ENCODE results near the gene ITCH. TPM values are rescaled to one million over a fixed set of nuclear protein-coding genes. Genes with fewer than 3 reads are reported as not detected.
"Not testable (repeated sequence)": the region's sequence is repeated elsewhere in the genome, so short reads cannot be mapped to it uniquely, and the experiment has no call there.

The ITCH gene
- polyA plus RNA-seq, 10 donors: 23.5 to 32.3 (median 27.7) TPM

GRCh38 chr20:34414525-34414924, 51.5 kb downstream of the ITCH start:
- DNase-seq: not testable (repeated sequence)

GRCh38 chr20:34415079-34415478, 52.0 kb downstream of the ITCH start:
- DNase-seq: peak in 1 of 3 donors; percentile 14

DNA sequence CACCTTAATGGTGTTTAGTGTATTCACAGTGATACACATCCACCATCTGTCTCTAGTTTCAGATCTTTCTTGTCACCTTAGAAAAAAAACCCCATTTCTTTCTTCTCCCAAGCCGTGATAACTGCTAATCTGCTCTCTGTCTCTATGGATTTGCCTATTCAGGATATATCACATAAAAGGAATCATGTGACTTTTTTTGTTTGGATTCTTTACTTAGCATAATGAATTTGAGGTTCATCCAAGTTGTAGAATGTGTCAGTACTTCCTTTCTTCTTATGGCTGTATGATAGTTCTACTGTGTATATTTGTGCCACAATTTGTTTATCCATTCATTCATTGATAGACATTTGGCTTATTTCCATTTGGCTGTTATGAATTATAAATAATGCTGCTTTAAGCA, 57.1 kb downstream of the ITCH start:
- no peak for DNase-seq

DNA sequence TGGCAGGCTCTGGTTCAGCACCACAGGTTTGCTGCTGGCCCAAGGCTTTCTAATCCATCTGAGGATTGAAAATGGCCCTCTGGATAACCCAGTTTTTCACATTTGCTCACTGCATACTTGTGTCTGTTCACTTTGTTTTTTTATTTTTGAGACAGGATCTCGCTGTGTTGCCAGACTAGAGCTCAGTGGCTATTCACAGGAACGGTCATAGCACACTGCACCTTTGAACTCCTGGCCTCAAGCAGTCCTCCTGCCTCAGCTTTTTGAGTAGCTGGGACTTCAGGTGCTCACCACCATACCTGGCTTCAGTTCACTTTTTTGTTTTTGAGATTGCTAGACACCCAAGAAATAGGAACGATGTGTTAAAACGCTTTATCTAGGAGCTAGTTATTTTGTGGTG, 57.9 kb downstream of the ITCH start:
- no peak for DNase-seq

GRCh38 chr20:34421766-34422466, 58.8 kb downstream of the ITCH start:
- no peak for DNase-seq

GRCh38 chr20:34425032-34425690, 62.1 kb downstream of the ITCH start:
- DNase-seq: not testable (repeated sequence)

DNA sequence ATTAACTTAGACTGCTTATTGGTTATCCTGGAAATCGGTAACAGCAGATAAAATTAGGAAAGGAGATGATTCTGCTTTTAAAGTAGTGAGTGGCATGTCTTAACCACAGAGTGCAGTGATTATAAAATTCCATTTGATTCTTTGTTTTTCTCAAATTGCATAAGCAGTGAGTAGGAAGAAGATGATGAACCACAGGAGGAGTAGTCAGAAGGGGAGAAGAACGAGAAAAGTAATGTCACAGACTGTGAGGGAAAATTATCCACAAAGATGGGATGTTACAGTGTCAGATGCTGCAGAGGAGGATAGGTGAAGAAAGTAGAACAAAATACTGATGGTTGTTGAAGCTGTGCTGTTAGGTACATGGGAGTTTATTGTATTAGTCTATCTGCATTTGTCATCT, 63.0 kb downstream of the ITCH start:
- no peak for DNase-seq

DNA sequence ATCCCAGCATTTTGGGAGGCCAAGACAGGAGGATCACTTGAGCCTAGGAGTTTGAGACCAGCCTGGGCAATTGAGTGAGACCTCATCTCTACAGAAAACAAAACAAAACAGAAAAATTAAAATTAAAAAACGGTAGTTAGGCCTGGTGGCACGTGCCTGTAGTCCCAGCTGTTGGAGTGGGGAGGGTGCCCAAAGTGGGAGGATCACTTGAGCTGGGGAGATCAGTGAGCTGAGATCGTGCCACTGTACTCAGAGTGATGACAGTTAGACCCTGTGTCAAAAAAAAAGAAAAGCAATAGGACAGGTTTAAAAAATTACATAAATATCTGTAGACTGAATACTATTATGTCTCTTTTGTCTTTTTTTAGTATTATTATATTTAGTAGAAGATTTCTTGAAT, 64.3 kb downstream of the ITCH start:
- no peak for DNase-seq

DNA sequence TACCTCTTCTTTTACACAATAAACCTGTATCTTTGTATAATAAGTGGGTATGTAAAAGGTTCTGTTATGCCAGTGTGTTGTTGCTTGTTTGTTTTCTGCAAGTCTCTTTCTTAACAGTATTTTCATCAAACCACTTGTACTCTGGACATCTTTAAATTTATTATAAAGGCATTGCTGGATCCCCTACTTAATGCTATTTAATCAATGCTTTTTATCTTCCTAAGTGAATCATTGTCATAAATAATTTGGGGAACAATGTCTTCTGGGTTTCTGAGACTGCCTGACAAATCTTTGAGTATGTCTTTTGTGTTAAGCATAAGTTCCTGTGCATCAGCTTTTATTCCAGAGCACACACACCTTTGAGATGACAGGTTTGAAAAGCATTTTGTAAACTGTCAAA, 64.7 kb downstream of the ITCH start:
- no peak for DNase-seq

GRCh38 chr20:34431168-34431567, 68.1 kb downstream of the ITCH start:
- no peak for DNase-seq

- not testable (repeated sequence) for DNase-seq
These were observed 69.6 kb downstream of the ITCH start for GRCh38 chr20:34432663-34433062.

GRCh38 chr20:34433391-34433790, 70.3 kb downstream of the ITCH start:
- no peak for DNase-seq

DNA sequence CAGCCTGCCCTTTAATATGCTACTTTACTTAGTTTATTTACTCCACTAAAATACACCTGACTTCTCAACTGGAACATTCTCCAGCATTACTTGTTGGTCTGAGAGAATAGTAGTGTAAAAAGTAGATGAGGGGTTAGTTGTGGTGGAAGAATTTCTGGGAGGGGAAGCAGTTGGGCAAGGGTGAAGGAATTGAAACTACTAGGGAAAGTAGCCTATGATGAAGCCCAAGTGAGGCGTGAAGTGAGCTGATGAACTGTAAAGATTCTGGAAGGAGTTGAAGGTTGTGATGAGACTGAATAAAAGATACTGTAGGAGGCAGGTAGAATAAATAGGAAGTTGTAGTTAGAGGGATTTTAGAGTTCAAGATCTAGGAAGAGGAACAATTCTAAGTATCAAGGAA, 72.5 kb downstream of the ITCH start:
- DNase-seq: no peak

DNA sequence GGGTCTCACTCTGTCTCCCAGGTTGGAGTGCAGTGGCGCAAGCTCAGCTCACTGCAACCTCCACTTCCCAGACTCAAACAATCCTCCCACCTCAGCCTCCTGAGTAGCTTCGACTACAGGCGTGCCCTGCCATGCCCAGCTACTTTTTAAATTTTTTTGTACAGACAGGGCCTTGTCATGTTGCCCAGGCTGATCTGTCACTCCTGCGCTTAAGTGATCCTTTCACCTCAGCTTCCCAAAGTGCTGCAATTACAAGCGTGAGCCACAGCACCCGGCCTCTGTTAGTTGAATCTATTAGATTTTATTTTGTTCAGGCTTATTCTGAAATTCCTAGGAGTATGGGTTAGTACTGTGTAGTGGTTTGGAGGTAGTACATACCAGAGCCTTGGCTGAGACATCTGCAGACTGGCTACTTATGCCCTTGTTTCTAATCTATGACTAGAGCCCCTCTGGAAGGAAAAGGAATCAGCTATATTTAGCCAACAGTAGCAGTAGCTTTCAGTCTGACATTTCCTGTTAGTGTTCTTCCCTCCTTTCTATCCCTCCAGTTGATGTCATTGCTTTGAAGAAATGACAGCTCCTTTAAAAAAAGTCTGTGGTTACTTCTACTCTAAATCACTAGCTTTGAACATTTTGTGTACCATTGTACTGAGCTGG, 74.4 kb downstream of the ITCH start:
- DNase-seq: peak in 1 of 3 donors; percentile 9

DNA sequence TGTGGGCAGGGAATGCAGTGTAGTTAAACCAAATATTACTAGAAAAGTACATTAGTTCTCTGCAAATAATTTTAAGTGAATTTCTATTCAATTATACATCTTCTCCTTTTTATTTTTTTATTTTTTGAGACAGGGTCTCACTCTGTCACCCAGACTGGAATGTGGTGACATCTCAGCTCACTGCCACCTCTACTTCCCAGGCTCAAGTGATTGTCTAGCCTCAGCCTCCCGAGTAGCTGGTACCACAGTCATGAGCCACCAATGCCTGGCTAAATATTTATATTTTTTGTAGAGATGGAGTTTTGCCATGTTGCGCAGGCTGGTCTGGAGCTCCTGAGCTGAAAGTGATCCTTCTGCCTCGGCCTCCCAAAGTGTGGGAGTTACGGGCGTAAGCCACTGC, 76.1 kb downstream of the ITCH start:
- DNase-seq: no peak

- not testable (repeated sequence) for DNase-seq
These were observed 78.3 kb downstream of the ITCH start for GRCh38 chr20:34441423-34441822.

- no peak for DNase-seq
These were observed 80.5 kb downstream of the ITCH start for GRCh38 chr20:34443546-34443945.

DNA sequence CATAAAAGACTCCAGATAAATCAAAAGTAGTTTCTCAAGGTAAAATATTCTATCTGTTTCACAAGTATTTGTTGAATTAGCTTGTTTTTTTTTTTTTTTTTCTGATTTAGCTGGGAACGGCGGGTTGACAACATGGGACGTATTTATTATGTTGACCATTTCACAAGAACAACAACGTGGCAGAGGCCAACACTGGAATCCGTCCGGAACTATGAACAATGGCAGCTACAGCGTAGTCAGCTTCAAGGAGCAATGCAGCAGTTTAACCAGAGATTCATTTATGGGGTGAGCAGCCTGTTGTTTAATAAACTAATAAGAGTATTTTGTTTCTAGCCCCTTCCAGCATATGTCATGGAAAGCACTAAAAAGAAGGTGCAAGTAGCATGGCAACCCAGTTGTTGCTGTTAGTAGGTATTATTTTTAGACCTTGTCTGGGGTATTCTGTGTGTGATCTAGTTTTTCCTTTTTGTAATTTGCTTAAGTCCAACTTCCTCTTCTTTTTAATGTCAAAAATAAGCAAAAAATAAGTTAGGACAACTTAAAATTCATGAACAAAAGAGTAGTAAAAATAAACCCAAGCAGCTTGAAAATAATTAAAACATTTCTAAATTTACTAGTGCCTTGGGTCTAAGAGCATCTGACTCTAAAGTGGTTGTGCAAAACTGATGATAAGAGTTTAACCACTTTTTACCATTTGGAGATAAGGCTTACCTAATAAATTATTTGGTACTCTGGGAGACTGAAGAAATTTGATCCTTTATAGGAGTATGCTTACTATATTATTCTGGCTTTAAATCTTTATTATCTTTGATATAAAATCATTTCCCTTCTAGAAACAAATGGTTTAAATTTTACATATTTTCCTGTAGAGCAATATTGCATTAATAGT, 82.3 kb downstream of the ITCH start:
- no peak for DNase-seq

DNA sequence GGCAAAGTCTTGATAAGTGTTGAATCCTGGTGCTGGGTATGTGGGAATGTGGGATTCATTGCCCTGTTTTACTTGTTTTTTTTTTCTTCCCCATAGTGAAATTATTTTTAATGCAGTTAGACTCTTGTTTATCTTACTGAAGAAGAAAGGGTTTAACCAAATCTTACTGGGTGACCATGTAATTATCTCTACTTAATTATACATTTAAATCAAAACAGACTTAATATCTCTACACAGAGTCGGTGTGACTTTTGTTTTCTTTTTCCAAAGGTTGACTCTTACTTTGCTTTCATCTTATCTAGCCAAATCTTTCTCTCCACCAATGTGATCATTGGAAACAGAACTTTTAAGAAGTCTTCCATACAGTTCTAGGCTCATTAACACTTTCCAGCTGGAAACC, 85.4 kb downstream of the ITCH start:
- DNase-seq: no peak

- DNase-seq: no peak
These were observed 86.9 kb downstream of the ITCH start for GRCh38 chr20:34449674-34450592.

All from muscle of back (tissue), 11 donors.